Right lobe of liver (tissue), 6 donors: Measurements from ENCODE around the gene FSHR. TPM values are rescaled to one million over a fixed set of nuclear protein-coding genes. Genes with fewer than 3 reads are reported as not detected.

Source experiments
- ATAC-seq, 4 donors: fragments of 200-7000 bp; cut with Tn5 transposase; one replicate each; pipeline ENCODE4 v1.9.1; 2020; ENCODE audit warnings: mild to moderate bottlenecking in 4 of 4, moderate library complexity in 4 of 4
- DNase-seq, 3 donors: peaks; one replicate each; pipeline ENCODE4 v3.0.0-alpha.2; 2020
- H3K27ac ChIP-seq, 3 donors: fragments of 200-600 bp; one replicate each; pipeline ENCODE4 v1.8.0; 2022
- H3K27me3 ChIP-seq, 2 donors: fragments of 200-600 bp; one replicate each; pipeline ENCODE4 v1.8.0; 2022
- H3K36me3 ChIP-seq, 4 donors: fragments of 200-600 bp; sonication (generic) in 1 of 4; one replicate each; pipeline versions ENCODE4 v1.5.1 to v1.8.0; 2017 to 2022; ENCODE audit warnings: control low read depth in 1 of 4
- H3K4me1 ChIP-seq, 4 donors: fragments of 200-600 bp; sonication (generic) in 1 of 4; one replicate each; pipeline versions ENCODE4 v1.5.1 to v1.8.0; 2017 to 2022; ENCODE audit warnings: control low read depth in 1 of 4
- H3K4me3 ChIP-seq, 3 donors: fragments of 200-600 bp; one replicate each; pipeline ENCODE4 v1.8.0; 2022
- H3K9me3 ChIP-seq, 4 donors: fragments of 200-600 bp; sonication (generic) in 1 of 4; one replicate each; pipeline versions ENCODE4 v1.5.1 to v1.8.0; 2017 to 2022; ENCODE audit warnings: control low read depth in 1 of 4
- POLR2A ChIP-seq: fragments of 450-650 bp; IDR thresholded peaks from one replicate; pipeline ENCODE4 v1.6.1; 2017; ENCODE audit warnings: antibody characterized with exemption, mild to moderate bottlenecking
- WGBS: methylation state at CpG from one replicate; pipeline ENCODE4 v1.1.6; 2018; ENCODE audit warnings: low coverage, low lambda C conversion rate; ENCODE audit not compliant: insufficient coverage; ENCODE audit errors: missing lambda C conversion rate; 5-methylcytosine and 5-hydroxymethylcytosine counted together
- intact Hi-C, 2 donors: fragments of 100-400 bp; cut with DNase I; formaldehyde crosslinking; loops; one replicate each; pipeline versions ENCODE4 v1.11.2 to v1.14.1; 2022
- long read RNA-seq: library from polyadenylated mRNA; unstranded; transcript quantifications from one replicate; pipeline ENCODE4 v2.0.0, GENCODE V29; 2019
- total RNA-seq, 6 experiments: library from RNA; depleted of rRNA in 2 of 6; stranded (reverse); fragments of >200 nt in 2 of 6; fragmentation: NEBNext Ultra II Directional in 3 of 6; extraction: Animal tissue kit (Norgen Biotek cat#: 25700) in 3 of 6; gene quantifications; one replicate each; pipeline versions ENCODE4 v1.1.0 to v1.2.4, GENCODE V29; 2016 to 2023
- TF ChIP-seq, protein P1 (sequence below), 4 donors: fragments of 200-600 bp in 3 of 4; fragments of 450-650 bp in 1 of 4; IDR thresholded peaks; one replicate each; pipeline versions ENCODE4 v1.5.1 to v1.8.0; 2016 to 2022; ENCODE audit warnings: antibody characterized with exemption in 4 of 4, mild to moderate bottlenecking in 2 of 4
- donor health status: DM: no; HTN: yes; CAD: no.
- donor health status: DM: no; HTN: no; CAD: no.
- donor health status: DM: no; HTN: no; CAD: no.
- donor health status: DM: no; HTN: yes; CAD: no.
- donor health status: DM: no; HTN: yes; CAD: no.

Gene FSHR, protein sequence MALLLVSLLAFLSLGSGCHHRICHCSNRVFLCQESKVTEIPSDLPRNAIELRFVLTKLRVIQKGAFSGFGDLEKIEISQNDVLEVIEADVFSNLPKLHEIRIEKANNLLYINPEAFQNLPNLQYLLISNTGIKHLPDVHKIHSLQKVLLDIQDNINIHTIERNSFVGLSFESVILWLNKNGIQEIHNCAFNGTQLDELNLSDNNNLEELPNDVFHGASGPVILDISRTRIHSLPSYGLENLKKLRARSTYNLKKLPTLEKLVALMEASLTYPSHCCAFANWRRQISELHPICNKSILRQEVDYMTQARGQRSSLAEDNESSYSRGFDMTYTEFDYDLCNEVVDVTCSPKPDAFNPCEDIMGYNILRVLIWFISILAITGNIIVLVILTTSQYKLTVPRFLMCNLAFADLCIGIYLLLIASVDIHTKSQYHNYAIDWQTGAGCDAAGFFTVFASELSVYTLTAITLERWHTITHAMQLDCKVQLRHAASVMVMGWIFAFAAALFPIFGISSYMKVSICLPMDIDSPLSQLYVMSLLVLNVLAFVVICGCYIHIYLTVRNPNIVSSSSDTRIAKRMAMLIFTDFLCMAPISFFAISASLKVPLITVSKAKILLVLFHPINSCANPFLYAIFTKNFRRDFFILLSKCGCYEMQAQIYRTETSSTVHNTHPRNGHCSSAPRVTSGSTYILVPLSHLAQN
- total RNA-seq: under 1 TPM in 1 of 6 experiments, not detected in 5; 0.06 TPM
- long read RNA-seq: 0 reads

DNA sequence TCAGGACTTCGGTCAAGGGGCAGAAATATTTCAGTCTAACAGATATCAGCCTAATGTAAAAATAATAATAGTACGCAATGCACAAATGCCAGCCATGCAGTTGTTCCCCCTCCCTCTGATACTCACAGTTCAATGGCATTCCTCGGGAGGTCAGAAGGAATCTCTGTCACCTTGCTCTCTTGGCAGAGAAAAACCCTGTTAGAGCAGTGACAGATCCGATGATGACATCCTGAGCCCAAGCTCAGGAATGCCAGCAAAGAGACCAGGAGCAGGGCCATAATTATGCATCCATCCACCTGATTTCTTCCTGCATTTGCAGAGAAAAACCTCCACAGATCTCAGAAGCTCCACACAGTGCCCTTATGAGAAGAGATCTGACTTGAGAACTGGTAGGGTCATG is at the start of gene FSHR:
Gene FSHR (minus strand): TSS at position 376 of the 400 bp plus-strand sequence. CDS start 98 bp downstream, at position 278.
- no peaks in the 10 kb centered on the region for H3K4me1 ChIP-seq
- no peak within 1 kb of the TSS for H3K27ac ChIP-seq
- H3K36me3 ChIP-seq: no peaks in the 10 kb centered on the region
- TF ChIP-seq POLR2A: no peak
- TF ChIP-seq, protein P1, sequence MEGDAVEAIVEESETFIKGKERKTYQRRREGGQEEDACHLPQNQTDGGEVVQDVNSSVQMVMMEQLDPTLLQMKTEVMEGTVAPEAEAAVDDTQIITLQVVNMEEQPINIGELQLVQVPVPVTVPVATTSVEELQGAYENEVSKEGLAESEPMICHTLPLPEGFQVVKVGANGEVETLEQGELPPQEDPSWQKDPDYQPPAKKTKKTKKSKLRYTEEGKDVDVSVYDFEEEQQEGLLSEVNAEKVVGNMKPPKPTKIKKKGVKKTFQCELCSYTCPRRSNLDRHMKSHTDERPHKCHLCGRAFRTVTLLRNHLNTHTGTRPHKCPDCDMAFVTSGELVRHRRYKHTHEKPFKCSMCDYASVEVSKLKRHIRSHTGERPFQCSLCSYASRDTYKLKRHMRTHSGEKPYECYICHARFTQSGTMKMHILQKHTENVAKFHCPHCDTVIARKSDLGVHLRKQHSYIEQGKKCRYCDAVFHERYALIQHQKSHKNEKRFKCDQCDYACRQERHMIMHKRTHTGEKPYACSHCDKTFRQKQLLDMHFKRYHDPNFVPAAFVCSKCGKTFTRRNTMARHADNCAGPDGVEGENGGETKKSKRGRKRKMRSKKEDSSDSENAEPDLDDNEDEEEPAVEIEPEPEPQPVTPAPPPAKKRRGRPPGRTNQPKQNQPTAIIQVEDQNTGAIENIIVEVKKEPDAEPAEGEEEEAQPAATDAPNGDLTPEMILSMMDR (IDR thresholded peaks at IDR 0.05): no peak
- intact Hi-C loops: no loop called here
- no peaks in the 10 kb centered on the region for H3K9me3 ChIP-seq
- DNase-seq (no peak), ATAC-seq (no peak)
- H3K4me3 ChIP-seq: no peak within 1 kb of the TSS
- WGBS: 36% methylated on average over 4 of the region's 4 CpGs
- no peaks in the 10 kb centered on the region for H3K27me3 ChIP-seq

DNA sequence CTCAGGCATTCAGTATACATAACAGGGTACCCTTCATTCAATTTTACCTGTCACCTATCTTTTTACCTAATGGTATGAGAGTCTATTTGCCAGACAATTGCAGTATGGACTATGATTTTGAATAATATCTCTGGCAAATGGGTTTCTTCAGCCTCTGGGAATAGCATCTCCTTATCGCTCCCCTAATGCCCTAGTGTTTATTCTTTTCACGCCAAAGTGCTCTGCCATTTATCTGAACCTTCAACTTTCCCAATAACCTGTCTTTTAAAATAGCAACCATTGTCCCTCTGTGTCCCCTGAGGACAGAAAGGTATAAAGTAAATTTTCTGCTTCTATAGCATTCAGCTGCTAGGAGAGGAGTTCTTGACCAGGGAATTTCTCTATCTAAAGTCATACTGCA is 45.0 kb upstream of the FSHR start:
- no peak for DNase-seq
- intact Hi-C loops: no loop called here
- ATAC-seq: no peak
- H3K4me1 ChIP-seq: no peaks in the 10 kb centered on the region
- H3K4me3 ChIP-seq: no peak overlapping the region
- TF ChIP-seq POLR2A: no peak
- TF ChIP-seq, protein P1 (IDR thresholded peaks at IDR 0.05): no peak
- H3K27me3 ChIP-seq: no peaks in the 10 kb centered on the region
- 79% methylated on average over 2 of the region's 2 CpGs for WGBS
- H3K27ac ChIP-seq: no peak overlapping the region
- no peaks in the 10 kb centered on the region for H3K9me3 ChIP-seq
- H3K36me3 ChIP-seq: no peaks in the 10 kb centered on the region

DNA sequence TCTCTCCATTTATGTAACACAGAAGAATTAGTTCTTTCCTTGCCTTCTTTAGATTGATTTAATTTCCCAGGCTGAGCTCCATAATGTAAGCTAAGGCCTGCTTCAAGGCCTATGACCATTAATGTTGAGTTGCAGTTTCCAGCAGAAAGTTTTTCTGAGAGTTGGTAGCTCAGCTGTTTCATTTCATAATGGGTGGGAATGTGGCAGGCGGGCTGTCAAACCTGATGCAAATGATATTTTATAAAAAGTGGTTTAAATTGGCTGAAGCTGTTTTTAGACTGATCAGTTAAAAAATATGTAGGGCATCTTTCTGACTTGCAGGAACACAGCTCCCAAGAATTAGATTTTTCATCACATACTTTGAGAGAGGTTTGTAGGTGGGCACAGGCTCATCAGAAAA is 40.4 kb upstream of the FSHR start:
- no peak overlapping the region for H3K4me3 ChIP-seq
- H3K9me3 ChIP-seq: no peaks in the 10 kb centered on the region
- no peaks in the 10 kb centered on the region for H3K27me3 ChIP-seq
- no peak overlapping the region for H3K27ac ChIP-seq
- intact Hi-C loops: no loop called here
- ATAC-seq (no peak), DNase-seq (no peak)
- no peaks in the 10 kb centered on the region for H3K36me3 ChIP-seq
- H3K4me1 ChIP-seq: no peaks in the 10 kb centered on the region
- TF ChIP-seq, protein P1 (IDR thresholded peaks at IDR 0.05): no peak
- TF ChIP-seq POLR2A: no peak
- WGBS: 50% methylated on average over 1 of the region's 1 CpG

DNA sequence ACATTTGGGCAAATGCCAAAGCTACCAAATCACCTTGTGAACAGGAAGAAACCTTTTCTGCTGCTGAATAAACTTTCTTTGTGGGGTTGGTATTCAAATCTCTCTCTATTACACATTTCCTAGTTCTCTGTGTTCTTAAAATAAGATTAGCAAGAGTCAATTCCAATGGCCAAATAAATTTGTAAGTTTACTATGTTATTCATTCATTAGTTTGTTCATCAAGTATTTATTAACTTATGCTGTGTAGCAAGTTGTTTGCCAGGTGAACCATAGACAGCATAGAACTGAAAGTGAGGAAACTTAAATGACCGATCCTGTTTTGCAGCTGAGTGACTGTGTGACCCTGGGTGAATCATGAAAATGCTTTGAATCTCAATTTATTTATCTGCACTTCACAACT is 37.7 kb upstream of the FSHR start:
- H3K4me1 ChIP-seq: no peaks in the 10 kb centered on the region
- no peaks in the 10 kb centered on the region for H3K27me3 ChIP-seq
- ATAC-seq (no peak), DNase-seq (no peak)
- no peak overlapping the region for H3K27ac ChIP-seq
- H3K9me3 ChIP-seq: no peaks in the 10 kb centered on the region
- no peak overlapping the region for H3K4me3 ChIP-seq
- no peak for TF ChIP-seq POLR2A
- TF ChIP-seq, protein P1 (IDR thresholded peaks at IDR 0.05): no peak
- WGBS: 53% methylated on average over 1 of the region's 1 CpG
- intact Hi-C loops: no loop called here
- H3K36me3 ChIP-seq: no peaks in the 10 kb centered on the region
